IPS-NIHi7 (cell line): ENCODE results near the gene SCN7A.
"Not testable (repeated sequence)": the region's sequence is repeated elsewhere in the genome, so short reads cannot be mapped to it uniquely, and the experiment has no call there.

Experiments
- DNase-seq: peaks from one replicate; pipeline ENCODE4 v3.0.0; 2012; ENCODE audit warnings: mixed read lengths; ENCODE audit errors: extremely low spot score

The SCN7A gene

GRCh38 chr2:166360426-166360825 lies 133.6 kb downstream of the SCN7A start:
- no peak for DNase-seq

GRCh38 chr2:166357950-166358321 lies 136.1 kb downstream of the SCN7A start:
- DNase-seq: not testable (repeated sequence)

GRCh38 chr2:166357068-166357949 lies 136.7 kb downstream of the SCN7A start:
- DNase-seq: no peak
